A549 (cell line): ENCODE measurements around the gene REM1.

Experiments
- EP300 ChIP-seq, 2 experiments: fragments of >200 bp; sonication (Bioruptor Twin); formaldehyde crosslinking; IDR thresholded peaks; 2 replicates in 1 of 2; 3 replicates in 1 of 2; pipeline ENCODE4 v1.6.1; 2016 to 2017
- POLR2A ChIP-seq: IDR thresholded peaks from 2 replicates; pipeline ENCODE4 v1.6.1; 2012; ENCODE audit warnings: mild to moderate bottlenecking, low read length
- RAD21 ChIP-seq, 2 experiments: fragments of >200 bp in 1 of 2; sonication (Bioruptor Twin) in 1 of 2; formaldehyde crosslinking in 1 of 2; IDR thresholded peaks in 1 of 2; conservative IDR thresholded peaks in 1 of 2; 2 replicates in 1 of 2; 3 replicates in 1 of 2; pipeline ENCODE4 v1.6.1; 2012 to 2018; ENCODE audit warnings: inconsistent platforms in 1 of 2
- SREBF2 ChIP-seq: fragments of 450-650 bp; IDR thresholded peaks from 2 replicates; pipeline ENCODE4 v1.6.1; 2014; ENCODE audit warnings: mild to moderate bottlenecking, moderate library complexity
- TF ChIP-seq, protein P1 (sequence below): IDR thresholded peaks from 2 replicates; pipeline ENCODE4 v1.6.1; 2012
- TF ChIP-seq, protein P2 (sequence below): fragments of >200 bp; sonication (Bioruptor Twin); formaldehyde crosslinking; IDR thresholded peaks from 3 replicates; pipeline ENCODE4 v1.5.1; 2016
- TF ChIP-seq, protein P3 (sequence below): fragments of 450-650 bp; IDR thresholded peaks from 2 replicates; pipeline ENCODE4 v1.6.1; 2014; ENCODE audit warnings: antibody characterized with exemption

DNA sequence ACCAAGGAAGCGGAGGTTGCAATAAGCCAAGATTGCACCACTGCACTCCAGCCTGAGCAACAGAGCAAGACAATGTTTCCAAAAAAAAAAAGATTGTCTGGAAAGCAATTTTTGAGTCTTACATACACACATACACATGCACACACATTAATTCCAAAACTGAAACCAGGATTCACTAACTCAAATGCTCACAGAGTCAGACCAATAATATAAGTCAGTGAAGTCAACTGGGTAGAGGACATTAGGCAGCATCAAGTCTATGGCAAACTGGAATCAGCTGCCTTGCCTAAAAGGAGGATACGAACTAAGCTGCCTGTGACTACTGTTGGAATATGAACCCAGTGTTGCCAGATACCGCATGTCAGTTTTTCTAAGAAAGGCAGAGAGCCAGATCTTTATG, 15.7 kb downstream of the REM1 start:
- TF ChIP-seq, protein P1, sequence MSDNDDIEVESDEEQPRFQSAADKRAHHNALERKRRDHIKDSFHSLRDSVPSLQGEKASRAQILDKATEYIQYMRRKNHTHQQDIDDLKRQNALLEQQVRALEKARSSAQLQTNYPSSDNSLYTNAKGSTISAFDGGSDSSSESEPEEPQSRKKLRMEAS = no peak
- TF ChIP-seq, protein P2, sequence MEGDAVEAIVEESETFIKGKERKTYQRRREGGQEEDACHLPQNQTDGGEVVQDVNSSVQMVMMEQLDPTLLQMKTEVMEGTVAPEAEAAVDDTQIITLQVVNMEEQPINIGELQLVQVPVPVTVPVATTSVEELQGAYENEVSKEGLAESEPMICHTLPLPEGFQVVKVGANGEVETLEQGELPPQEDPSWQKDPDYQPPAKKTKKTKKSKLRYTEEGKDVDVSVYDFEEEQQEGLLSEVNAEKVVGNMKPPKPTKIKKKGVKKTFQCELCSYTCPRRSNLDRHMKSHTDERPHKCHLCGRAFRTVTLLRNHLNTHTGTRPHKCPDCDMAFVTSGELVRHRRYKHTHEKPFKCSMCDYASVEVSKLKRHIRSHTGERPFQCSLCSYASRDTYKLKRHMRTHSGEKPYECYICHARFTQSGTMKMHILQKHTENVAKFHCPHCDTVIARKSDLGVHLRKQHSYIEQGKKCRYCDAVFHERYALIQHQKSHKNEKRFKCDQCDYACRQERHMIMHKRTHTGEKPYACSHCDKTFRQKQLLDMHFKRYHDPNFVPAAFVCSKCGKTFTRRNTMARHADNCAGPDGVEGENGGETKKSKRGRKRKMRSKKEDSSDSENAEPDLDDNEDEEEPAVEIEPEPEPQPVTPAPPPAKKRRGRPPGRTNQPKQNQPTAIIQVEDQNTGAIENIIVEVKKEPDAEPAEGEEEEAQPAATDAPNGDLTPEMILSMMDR = no peak
- TF ChIP-seq EP300 (IDR thresholded peaks at IDR 0.05) (no peak), POLR2A (no peak), RAD21 (conservative IDR thresholded peaks at IDR 0.05 in 1 of 2, IDR thresholded peaks at IDR 0.05 in 1 of 2) (no peak), SREBF2 (no peak)
- TF ChIP-seq, protein P3, sequence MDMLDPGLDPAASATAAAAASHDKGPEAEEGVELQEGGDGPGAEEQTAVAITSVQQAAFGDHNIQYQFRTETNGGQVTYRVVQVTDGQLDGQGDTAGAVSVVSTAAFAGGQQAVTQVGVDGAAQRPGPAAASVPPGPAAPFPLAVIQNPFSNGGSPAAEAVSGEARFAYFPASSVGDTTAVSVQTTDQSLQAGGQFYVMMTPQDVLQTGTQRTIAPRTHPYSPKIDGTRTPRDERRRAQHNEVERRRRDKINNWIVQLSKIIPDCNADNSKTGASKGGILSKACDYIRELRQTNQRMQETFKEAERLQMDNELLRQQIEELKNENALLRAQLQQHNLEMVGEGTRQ = no peak
